Nephron progenitor cell (in vitro differentiated cells): ENCODE results near the gene SLITRK3.

Experiments
- DNase-seq: peaks from one replicate; pipeline ENCODE4 v3.0.0; 2021
- H3K27ac Mint-ChIP-seq: 2 replicates; pipeline ENCODE4 v1.8.0; 2021; ENCODE audit warnings: mild to moderate bottlenecking, moderate library complexity, mixed read lengths
- H3K27me3 Mint-ChIP-seq: 2 replicates; pipeline ENCODE4 v1.8.0; 2021; ENCODE audit warnings: mild to moderate bottlenecking, low read depth, mixed read lengths; ENCODE audit not compliant: poor library complexity
- H3K36me3 Mint-ChIP-seq: 2 replicates; pipeline ENCODE4 v1.8.0; 2021; ENCODE audit warnings: low read depth, mixed read lengths
- H3K4me1 Mint-ChIP-seq: 2 replicates; pipeline ENCODE4 v1.8.0; 2021; ENCODE audit warnings: mixed read lengths
- H3K4me3 Mint-ChIP-seq: 2 replicates; pipeline ENCODE4 v1.8.0; 2021; ENCODE audit warnings: mild to moderate bottlenecking, moderate library complexity, mixed read lengths
- H3K9me3 Mint-ChIP-seq: 2 replicates; pipeline ENCODE4 v1.8.0; 2021; ENCODE audit warnings: mild to moderate bottlenecking, moderate library complexity, mixed read lengths
- TF ChIP-seq, protein P1 (sequence below): fragments of 200-600 bp; sonication (generic); IDR thresholded peaks from 2 replicates; pipeline ENCODE4 v1.5.0; 2021; ENCODE audit warnings: antibody characterized with exemption

Gene SLITRK3

DNA sequence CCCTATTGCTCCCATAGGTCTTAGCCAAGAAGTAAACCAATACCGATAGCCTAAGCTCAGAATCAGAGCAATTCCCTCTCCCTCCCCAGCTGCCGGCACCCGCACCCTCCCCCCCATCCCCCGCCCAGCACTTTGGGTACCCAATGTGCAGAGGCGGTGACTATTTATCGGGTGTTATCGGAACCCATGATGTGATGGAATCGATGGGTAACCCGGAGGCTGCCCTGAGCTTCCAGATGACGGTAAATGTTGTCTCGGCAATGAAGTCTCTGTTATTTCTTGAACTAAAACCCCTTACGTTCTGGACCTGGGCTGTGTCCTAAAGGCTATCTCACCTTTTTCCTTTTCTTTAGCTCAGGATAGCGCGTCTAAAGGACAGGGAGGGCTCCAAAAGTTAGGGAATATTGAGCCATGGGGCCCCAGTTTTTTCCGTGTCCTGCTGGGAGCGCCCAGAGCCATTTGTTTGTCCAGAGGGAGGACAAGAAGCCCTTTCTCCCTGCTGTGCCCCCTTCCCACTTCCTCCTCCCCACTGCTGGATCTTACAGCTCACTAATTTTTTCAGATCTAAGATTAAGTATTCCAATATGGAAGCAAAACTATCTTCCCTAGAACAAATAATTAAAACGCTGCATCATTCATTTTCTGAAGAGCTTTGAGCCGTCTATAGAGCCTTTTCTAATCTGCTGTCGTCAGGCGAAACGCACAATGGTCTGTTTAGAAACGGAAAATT lies 1.5 kb downstream of the SLITRK3 start:
- TF ChIP-seq, protein P1, sequence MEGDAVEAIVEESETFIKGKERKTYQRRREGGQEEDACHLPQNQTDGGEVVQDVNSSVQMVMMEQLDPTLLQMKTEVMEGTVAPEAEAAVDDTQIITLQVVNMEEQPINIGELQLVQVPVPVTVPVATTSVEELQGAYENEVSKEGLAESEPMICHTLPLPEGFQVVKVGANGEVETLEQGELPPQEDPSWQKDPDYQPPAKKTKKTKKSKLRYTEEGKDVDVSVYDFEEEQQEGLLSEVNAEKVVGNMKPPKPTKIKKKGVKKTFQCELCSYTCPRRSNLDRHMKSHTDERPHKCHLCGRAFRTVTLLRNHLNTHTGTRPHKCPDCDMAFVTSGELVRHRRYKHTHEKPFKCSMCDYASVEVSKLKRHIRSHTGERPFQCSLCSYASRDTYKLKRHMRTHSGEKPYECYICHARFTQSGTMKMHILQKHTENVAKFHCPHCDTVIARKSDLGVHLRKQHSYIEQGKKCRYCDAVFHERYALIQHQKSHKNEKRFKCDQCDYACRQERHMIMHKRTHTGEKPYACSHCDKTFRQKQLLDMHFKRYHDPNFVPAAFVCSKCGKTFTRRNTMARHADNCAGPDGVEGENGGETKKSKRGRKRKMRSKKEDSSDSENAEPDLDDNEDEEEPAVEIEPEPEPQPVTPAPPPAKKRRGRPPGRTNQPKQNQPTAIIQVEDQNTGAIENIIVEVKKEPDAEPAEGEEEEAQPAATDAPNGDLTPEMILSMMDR: no peak
- H3K9me3 Mint-ChIP-seq: no peaks in the 10 kb centered on the region
- no peak overlapping the region for H3K27ac Mint-ChIP-seq
- peak; percentile 10 for DNase-seq
- no peaks in the 10 kb centered on the region for H3K36me3 Mint-ChIP-seq
- peaks cover 47% of the 10 kb centered on the region for H3K4me1 Mint-ChIP-seq
- H3K27me3 Mint-ChIP-seq: peaks cover 74% of the 10 kb centered on the region
- H3K4me3 Mint-ChIP-seq: peak overlapping the region; percentile 90

DNA sequence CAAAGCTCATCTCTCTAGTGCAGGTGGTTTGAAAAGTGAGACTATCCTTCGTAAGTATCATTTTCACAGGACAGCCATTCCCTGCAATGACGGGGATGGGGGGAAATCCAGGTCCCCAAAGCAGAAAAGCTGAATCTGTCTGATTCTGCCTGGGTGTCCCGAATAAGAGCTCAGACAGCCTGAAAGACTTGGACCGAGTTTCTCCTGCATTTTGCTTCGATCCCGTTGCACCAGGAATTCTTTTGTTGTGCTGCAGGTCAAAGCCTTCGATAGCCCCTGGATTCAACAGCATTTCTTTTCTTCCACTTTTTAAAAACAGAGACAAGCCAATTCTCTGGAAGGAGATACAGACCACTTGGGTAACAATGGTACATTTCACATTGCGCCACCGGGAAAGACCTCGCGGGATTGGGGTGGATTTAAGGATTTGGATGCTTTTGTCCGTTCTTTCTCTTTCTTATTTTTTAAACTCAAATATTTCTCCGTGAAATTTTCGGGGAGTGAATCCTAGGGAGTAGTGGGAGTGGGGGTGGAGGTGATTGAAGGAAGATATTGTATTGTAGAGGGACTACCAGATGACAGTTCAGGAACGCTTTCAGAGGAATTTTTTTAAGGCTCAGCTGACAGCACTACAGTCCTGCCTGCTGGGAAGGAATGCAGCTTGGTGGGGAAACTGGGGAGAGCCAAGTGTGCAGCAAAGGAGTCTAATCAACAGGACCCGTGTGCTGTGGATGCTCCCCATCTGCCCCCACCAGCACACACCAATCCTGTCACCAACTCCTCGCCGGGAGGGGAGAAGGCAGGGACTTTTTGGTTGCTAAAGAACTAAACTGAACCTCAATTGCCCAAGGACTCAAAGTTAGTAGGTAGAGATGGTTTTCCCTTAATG lies 2.6 kb downstream of the SLITRK3 start:
- no peaks in the 10 kb centered on the region for H3K36me3 Mint-ChIP-seq
- peak; percentile 25 for DNase-seq
- TF ChIP-seq, protein P1: no peak
- H3K27ac Mint-ChIP-seq: no peak overlapping the region
- H3K9me3 Mint-ChIP-seq: no peaks in the 10 kb centered on the region
- peaks cover 77% of the 10 kb centered on the region for H3K27me3 Mint-ChIP-seq
- H3K4me3 Mint-ChIP-seq: peak overlapping the region; percentile 80
- peaks cover 47% of the 10 kb centered on the region for H3K4me1 Mint-ChIP-seq

DNA sequence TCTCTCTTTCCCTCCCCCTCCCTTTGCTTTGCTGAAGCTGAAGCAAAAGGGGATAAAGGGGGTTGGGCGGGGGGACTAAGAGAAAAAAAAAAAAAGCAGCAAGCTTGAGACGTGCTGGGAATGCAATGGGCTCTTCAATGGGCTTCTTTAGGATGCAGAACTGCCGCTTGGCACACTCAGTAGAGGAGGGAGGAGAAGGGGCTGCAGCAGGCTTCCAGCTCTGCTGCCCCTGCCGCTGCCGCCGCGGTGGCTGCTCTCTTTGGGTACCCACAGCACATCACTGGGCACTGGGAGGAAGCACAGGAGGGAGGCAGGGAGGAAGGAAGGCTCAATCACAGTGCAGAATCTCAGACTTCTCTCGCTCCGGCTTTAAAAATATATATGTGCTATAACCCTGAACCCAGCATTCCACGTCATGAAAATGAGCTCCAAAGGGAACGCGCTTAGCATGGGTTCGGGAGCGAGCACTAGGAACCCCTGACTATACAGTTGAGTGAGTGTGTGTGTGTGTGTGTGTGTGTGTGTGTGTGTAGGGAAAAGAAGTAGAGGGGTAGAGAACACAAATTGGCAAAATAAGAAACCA lies 3.5 kb downstream of the SLITRK3 start:
- Mint-ChIP-seq H3K27me3 (peaks cover 68% of the 10 kb centered on the region), H3K4me1 (peaks cover 47% of the 10 kb centered on the region)
- peak; percentile 25 for DNase-seq

DNA sequence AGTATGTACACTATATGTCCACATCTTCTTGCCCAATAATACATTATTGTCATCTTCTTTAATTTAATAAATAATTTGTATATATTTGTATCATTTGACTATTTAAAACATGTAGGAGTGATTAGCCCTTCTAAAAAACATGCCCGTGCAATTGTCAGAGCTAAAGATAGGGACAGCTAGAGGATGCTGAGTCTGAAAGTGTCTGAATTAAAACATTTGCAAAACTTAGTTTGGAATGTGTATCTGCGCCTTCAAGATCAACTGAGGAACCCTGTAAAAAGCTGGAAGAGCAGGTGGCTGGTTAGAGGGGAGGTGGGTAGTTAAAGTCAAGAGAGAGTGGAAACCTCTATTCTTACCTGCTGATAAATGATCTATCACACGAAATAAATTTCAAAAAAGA lies 4.7 kb downstream of the SLITRK3 start:
- Mint-ChIP-seq H3K4me1 (peaks cover 36% of the 10 kb centered on the region), H3K9me3 (no peaks in the 10 kb centered on the region), H3K27me3 (peaks cover 56% of the 10 kb centered on the region), H3K4me3 (no peak overlapping the region), H3K36me3 (no peaks in the 10 kb centered on the region), H3K27ac (no peak overlapping the region)
- no peak for DNase-seq
- TF ChIP-seq, protein P1: no peak

More for the DNA sequence above, 3.5 kb downstream of the SLITRK3 start:
- H3K9me3 Mint-ChIP-seq: no peaks in the 10 kb centered on the region
- TF ChIP-seq, protein P1: no peak
- peak overlapping the region; percentile 80 for H3K4me3 Mint-ChIP-seq
- no peak overlapping the region for H3K27ac Mint-ChIP-seq
- H3K36me3 Mint-ChIP-seq: no peaks in the 10 kb centered on the region

DNA sequence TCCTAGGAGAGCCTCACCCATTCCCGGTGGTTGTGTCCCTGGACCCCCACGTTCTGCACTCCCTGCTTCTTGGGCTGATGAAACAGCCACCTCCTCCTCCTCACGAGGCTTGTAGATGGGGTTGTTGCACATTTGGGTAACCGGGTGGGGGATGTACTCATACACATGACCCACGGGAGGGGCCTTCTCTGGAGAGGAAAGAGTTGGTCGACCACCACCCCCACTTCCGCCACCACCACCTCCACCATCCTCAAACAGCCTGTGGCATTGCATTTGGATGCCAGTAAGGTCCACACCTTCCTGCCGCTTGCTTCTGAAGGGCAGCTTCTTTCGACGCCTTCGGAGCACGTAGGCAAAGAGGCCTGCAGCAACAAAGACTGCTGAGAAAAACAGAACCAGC lies 7.7 kb downstream of the SLITRK3 start:
- DNase-seq: no peak
- Mint-ChIP-seq H3K4me3 (no peak overlapping the region), H3K4me1 (peaks cover 10% of the 10 kb centered on the region), H3K9me3 (no peaks in the 10 kb centered on the region), H3K27me3 (peaks cover 27% of the 10 kb centered on the region), H3K36me3 (no peaks in the 10 kb centered on the region), H3K27ac (no peak overlapping the region)
- TF ChIP-seq, protein P1: no peak
